Measurements from ENCODE around the gene HENMT1. TPM values are rescaled to one million over a fixed set of nuclear protein-coding genes. Genes with fewer than 3 reads are reported as not detected.

HENMT1 gene
- total RNA-seq, 4 donors from 2014 or later = 0.77 to 11.3 (median 2.3) TPM

- H3K4me3 ChIP-seq = no peak overlapping the region
- TF ChIP-seq CTCF (IDR thresholded peaks at IDR 0.05) = no peak
- no peak for TF ChIP-seq POLR2A (IDR thresholded peaks at IDR 0.05)
- DNase-seq = no peak
- H3K27me3 ChIP-seq = no peaks in the 10 kb centered on the region
- H3K9me3 ChIP-seq = no peaks in the 10 kb centered on the region
- intact Hi-C loops (cut with DNase I; ENCODE audit: low total_unique reads) = no loop called here
- no peak overlapping the region for H3K27ac ChIP-seq
- H3K4me1 ChIP-seq = no peaks in the 10 kb centered on the region
- no peaks in the 10 kb centered on the region for H3K36me3 ChIP-seq
These were observed 59.0 kb downstream of the HENMT1 start for GRCh38 chr1:108601708-108602410.

- no peaks in the 10 kb centered on the region for H3K4me1 ChIP-seq
- intact Hi-C loops (cut with DNase I; ENCODE audit: low total_unique reads) = no loop called here
- DNase-seq = no peak
These were observed 60.4 kb downstream of the HENMT1 start for GRCh38 chr1:108600504-108600903.

GRCh38 chr1:108598340-108598739, 62.6 kb downstream of the HENMT1 start:
- TF ChIP-seq POLR2A (IDR thresholded peaks at IDR 0.05) (no peak), CTCF (IDR thresholded peaks at IDR 0.05) (no peak)
- intact Hi-C loops (cut with DNase I; ENCODE audit: low total_unique reads) = no loop called here
- Histone ChIP-seq H3K27ac (no peak overlapping the region), H3K9me3 (no peaks in the 10 kb centered on the region), H3K4me3 (no peak overlapping the region), H3K36me3 (no peaks in the 10 kb centered on the region), H3K4me1 (no peaks in the 10 kb centered on the region), H3K27me3 (no peaks in the 10 kb centered on the region)
- DNase-seq = no peak

More at GRCh38 chr1:108600504-108600903, 60.4 kb downstream of the HENMT1 start:
- Histone ChIP-seq H3K27me3 (no peaks in the 10 kb centered on the region), H3K4me3 (no peak overlapping the region), H3K27ac (no peak overlapping the region), H3K36me3 (no peaks in the 10 kb centered on the region), H3K9me3 (no peaks in the 10 kb centered on the region)
- TF ChIP-seq CTCF (IDR thresholded peaks at IDR 0.05) (no peak), POLR2A (IDR thresholded peaks at IDR 0.05) (no peak)

Other genes with a start within 250 kb of the HENMT1 start
- not detected for gene NBPF6, start 210.8 kb downstream of the HENMT1 start, total RNA-seq
- gene EEIG2, start 101.0 kb downstream of the HENMT1 start, total RNA-seq = 10 to 100 TPM in 3 of 4 donors, 1 to 10 TPM in 1; 1.3 to 55.4 (median 13.1) TPM
- 10 to 100 TPM in 3 of 4 donors, 1 to 10 TPM in 1; 6.7 to 40.0 (median 29.1) TPM for gene PRPF38B, start 31.2 kb upstream of the HENMT1 start, total RNA-seq
- gene FNDC7, start 51.8 kb upstream of the HENMT1 start, total RNA-seq = not detected
- 100 to 1,000 TPM in 1 of 4 donors, 10 to 100 TPM in 3; 29.5 to 166 (median 64.1) TPM for gene STXBP3, start 85.6 kb upstream of the HENMT1 start, total RNA-seq
- gene AKNAD1, start 196.0 kb upstream of the HENMT1 start, total RNA-seq = 10 to 100 TPM in 1 of 4 donors, under 1 TPM in 2, not detected in 1; 0.29 to 23.3 (median 0.98) TPM
- gene GPSM2, start 215.9 kb upstream of the HENMT1 start, total RNA-seq = 10 to 100 TPM in 3 of 4 donors, 1 to 10 TPM in 1; 8.5 to 61.3 (median 16.8) TPM